AG08396 (cell line): ENCODE results near the gene C19orf67.

ENCODE experiments used
- DNase-seq: peaks from one replicate; pipeline ENCODE4 v3.0.0; 2012; ENCODE audit warnings: low spot score, mixed read lengths

Gene C19orf67

DNA sequence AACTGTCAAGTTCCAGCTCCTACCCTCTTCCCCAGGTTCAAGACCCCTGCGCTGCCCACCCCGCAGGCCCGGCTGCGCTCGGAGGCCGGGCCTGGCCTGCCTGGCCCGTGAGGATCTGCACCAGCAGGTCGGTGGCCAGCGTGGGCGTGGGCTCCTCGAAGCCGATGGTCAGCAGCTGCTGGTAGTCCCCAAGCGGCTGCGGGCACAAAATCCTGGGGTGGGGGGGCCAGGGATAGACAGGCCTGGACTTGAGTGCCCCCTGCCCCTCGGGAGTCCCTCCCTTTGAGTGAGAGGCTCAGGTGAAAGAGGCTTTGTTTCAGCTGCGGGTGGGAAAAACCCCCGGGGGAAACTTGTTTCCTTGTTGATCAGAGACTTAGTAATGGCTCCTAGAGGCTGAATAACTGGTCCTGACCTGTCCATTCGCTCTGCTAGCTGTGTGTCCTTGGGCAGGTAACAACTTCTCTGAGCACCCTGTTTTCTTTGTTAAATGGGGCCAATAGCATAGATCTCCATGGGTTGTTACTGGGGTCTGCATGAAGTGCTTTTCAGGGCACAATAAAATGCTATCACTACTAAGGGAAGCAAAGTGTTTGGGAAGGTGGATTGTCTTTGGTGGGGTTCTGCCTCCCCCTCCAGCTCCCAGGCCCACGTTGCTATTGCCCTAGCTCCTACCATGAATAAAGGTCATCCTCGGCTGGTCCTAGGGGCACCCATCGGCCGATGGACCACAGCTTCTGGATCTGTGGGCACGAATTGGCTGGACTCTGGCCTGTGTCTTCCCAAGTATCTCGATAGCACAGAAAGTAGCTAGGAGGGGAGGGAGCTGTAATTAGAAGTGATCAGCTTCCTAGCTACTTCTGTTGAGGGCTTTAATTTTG is 3.5 kb downstream of the C19orf67 start:
- DNase-seq: peak; percentile 59

DNA sequence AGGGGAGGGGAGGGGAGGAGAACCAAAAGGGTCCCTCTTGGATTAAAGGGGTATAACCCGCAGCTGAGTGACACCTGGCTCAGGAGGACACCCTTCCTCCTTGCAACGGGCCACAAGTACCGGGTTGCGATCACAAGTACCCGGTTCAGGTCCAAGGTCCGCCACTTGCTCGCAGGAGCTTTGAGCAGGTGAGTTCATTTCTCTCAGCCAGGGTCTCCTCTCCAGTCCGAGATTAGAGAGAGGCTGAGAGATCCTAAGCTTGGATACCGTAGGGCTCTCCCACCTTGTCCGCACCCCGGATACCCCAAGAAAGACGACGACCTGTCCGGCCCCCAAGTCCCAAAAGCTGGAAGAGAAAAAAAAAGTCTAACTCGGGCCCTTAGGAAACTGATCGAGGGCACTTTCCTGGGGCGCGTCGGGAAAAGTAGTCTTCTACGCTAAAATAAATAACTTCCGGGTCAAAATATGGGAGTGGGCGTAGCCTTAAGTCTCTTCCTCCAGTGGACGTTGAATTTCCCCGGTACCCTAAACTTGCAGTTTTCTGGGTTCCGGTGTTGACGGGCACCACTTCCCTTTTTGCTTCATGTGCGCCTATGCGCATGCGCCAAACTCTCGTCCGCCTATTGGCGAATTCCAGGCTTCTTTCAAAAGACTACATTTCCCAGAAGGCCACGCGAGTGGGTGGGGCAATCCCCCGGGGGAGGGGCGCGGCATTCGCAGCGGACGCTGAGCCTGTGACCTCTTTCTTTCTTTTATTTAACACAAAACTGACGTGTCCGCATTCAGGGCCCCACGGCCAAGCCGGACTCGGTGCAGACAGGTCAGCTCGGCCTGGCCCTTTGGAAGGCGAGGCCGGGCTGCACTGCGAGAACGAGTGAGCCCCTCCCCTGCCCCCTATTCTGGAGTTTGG is 4.4 kb downstream of the C19orf67 start:
- DNase-seq: peak; percentile 99

DNA sequence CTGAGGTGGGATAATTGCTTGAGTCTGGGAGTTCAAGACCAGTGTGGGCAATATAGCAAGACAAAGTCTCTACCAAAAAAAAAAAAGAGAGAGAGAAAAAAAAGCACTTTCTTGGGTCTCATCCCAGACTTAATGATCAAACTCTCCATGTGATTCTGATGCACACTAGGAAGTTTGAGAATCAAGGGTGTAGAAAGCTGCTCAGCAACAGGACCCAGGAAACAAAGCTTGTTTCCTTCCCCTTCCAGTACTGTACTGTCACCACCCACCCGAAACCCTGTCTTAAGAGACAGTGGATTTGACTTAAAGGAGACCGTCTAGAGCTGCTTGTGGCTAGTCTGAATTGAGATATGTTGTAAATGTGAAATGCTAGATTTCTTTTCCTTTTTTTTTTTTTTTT is 7.2 kb downstream of the C19orf67 start:
- peak; percentile 21 for DNase-seq

DNA sequence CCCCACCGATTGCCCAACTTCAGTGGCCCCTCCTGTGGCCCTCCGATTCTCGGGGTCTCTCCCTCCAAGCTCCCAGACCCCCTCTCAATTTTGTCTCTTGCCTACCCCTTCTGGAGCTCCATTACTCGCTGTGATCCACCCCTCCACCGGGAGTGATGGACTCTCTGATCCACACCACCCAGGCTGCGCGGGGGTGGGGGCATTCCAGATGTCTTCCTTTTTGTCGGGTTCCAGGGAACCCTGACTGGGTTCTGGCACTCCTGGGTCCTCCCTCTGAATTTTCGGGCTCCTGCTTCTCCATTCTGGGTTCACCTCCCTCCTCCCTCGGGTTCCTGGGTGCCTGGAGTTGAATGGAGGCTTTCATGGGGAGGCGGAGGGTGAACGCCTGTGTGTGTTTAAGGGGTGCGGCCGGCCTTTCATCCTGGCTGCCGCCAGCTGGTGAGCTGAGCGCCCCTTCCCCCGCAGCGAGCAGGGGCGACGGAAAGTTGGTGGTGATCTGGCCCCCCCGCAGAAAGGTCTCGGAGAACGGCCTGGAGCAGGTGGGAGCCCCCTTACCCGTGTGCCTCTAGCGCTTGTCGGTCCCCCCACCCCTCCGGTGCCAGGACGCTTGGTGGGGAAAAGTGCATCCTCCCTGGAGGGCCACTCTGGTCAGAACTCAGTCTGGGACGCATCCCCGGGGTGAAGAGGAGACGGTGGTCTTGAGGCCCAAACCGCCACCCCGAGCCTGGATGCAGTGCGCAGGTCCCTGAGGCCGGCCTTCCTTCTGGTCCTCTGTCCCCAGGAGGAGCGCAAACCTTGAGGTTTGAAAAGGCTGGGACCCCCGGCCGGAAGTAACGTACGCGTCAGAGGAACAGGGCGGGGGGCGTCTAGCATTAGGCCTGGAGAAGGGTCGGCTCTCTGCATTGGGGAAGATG is 11.4 kb downstream of the C19orf67 start:
- DNase-seq: peak; percentile 53

DNA sequence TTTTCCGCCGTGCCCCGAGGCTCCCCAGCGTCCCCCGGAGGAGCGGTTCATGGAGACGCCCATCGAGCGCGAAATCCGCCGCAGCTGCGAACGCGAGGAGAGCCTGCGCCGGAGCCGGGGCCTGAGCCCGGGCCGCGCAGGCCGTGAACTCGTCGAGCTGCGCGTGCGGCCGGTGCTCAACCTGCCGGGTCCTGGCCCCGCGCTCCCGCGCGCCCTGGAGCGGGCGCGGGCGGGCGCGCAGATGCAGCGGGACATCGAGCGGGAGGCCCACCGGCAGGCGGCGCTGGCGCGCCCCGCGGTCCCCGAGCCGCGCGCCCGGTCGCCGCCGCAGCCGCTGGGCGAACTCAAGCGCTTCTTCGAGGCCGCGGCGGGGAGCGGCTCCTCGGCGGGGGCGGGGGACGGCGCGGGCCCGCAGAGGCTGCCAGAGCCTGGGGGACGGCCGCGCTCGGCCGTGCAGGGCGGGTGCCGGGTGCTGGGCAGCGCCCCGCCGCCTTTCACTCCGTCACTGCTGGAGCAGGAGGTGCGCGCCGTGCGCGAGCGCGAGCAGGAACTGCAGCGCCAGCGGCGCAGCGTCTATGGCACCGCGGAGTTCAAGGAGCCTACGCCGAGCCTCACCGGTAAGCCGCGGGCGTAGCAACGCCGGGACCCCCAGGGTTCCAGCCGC is 12.2 kb downstream of the C19orf67 start:
- DNase-seq: peak; percentile 90

DNA sequence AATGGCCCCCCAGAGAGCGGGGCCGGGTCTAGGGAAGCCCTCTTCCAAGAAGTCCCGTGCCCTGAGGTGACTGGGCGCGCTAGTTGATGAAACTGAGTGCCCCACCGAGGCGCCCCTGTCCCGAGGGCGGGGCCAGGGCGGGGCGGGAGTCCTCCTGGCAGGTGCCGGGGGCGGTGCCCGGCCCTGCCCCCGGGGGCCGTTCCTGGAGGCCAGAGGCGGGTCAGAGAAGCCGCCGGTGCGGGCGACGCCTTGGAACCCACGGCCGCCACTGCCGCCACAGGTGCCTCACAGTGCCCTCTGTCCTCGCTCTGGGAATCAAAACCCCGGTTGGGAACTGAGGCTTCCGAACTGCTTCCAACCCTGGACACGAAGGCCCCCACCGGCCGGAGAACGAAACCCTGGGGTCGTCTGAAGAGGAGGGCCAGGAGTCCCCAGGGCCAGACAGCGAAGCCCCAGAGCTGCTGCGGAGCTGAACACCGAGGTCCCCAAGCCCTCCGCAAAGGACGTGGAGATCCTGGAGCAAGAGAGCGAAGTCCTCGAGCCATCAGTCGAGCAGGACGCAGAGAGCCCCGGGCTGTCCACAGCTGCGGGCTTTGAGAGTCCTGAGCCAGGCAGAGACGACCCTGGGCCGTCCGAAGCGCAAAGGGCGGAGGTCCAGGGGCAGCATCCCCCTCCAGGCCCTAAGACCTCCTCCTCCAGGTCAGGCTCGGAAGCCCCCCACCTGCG is 12.9 kb downstream of the C19orf67 start, which contains the start of gene MISP3:
Gene MISP3 (plus strand): TSS at position 252 of the 726 bp plus-strand sequence. CDS start 524 bp downstream, outside the sequence.
- peak; percentile 33 for DNase-seq

DNA sequence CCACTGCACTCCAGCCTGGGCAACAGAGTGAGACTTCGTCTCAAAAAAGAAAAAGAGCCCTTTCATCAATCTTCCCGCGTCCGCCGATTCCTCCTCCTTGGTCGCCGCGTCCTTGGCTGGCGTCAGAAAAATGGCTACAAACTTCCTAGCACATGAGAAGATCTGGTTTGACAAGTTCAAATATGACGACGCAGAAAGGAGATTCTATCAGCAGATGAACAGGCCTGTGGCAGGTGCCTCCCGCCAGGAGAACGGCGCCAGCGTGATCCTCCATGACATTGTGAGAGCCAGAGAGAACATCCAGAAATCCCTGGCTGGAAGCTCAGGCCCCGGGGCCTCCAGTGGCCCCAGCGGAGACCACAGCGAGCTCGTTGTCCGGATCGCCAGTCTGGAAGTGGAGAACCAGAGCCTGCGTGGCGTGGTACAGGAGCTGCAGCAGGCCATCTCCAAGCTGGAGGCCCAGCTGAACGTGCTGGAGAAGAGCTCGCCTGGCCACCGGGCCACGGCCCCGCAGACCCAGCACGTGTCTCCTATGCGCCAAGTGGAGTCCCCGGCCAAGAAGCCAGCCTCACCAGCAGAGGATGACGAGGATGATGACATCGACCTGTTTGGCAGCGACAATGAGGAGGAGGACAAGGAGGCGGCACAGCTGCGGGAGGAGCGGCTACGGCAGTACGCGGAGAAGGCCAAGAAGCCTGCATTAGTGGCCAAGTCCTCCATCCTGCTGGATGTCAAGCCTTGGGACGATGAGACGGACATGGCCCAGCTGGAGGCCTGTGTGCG is 15.1 kb downstream of the C19orf67 start:
- no peak for DNase-seq

DNA sequence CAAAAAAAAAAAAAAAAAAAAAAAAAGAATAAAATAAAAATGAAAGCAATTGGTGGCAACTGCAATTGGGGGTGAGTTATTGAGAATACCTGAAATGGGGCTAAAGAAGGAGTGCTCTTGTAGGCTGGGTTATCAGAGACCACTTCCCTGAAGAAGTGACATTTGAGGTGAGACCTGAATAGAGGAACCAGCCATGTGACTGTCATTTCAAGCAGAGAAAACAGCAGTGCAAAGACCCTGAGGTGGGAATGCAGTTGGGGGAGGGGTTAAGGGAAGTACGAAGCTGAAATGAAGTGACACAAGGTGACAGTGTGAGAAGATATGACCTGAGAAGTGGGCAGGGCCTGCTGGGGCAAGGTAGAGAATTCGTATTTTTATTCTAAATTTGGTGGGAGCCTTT is 19.4 kb downstream of the C19orf67 start:
- no peak for DNase-seq

DNA sequence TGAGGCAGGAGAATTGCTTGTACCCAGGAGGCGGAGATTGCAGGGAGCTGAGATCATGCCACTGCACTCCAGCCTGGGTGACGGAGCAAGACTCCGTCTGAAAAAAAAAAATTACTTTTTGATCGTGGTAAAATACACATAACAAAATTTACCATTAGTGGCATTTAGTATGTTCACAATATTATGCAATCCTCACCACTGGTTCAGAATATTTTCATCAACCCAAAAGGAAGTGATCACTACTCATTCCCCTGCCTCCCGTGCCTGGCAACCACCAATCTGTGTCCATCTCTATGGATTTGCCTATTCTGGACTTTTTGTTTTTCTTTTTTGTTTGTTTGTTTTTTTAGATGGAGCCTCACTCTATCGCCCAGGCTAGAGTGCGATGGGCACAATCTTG is 22.5 kb downstream of the C19orf67 start:
- no peak for DNase-seq

DNA sequence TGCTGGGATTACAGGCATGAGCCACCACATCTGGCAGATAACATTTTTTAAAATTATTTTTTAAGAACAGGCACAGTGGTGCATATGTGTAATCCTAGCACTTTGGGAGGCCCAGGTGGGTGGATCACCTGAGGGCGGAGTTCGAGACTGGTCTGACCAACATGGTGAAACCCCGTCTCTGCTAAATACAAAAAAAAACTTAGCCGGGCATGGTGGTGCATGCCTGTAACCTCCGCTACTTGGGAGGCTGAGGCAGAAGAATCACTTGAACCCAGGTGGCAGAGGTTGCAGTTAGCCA is 23.1 kb downstream of the C19orf67 start:
- DNase-seq: no peak

DNA sequence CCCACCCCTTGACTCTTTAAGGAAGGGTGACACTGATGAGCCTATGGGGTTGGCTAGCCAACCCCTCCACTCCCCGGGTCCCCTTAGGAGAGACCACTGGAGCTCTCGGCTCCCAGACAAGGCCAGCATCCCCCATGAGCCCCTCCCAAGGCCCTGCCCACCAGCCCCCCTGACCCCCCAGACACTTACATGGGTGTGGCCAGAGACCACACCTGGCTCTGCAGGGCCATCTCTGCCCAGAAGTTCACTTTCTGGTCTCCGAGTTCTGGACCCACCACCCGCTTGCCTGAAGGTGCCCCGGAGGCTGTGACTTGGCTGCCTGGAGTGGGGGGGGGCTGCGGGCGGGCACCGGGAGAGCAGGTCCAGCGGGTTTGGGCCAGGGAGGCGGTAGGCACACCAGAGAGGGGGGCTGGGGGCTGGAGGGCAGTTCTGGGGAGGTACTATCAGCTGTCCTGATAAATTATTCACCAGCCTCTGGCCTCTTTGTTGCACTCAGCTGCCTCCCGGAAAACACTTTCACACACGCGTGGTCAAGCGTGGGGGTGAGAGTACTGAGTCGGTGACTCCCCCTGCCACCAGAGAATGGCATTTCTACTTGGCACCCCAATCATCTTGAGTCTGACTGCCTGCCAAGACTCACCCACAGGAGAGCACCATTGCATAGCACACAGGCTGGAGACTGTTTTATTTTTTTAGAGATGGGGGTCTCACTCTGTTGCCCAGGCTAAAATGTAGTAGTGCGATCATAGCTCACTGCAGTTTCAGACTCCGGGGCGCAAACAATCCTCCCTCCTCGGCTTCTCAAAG is 23.6 kb downstream of the C19orf67 start, which contains the start of gene PALM3:
Gene PALM3 (minus strand): TSS at position 326 of the 807 bp plus-strand sequence. CDS start 96 bp downstream, at position 230.
- DNase-seq: peak; percentile 10

DNA sequence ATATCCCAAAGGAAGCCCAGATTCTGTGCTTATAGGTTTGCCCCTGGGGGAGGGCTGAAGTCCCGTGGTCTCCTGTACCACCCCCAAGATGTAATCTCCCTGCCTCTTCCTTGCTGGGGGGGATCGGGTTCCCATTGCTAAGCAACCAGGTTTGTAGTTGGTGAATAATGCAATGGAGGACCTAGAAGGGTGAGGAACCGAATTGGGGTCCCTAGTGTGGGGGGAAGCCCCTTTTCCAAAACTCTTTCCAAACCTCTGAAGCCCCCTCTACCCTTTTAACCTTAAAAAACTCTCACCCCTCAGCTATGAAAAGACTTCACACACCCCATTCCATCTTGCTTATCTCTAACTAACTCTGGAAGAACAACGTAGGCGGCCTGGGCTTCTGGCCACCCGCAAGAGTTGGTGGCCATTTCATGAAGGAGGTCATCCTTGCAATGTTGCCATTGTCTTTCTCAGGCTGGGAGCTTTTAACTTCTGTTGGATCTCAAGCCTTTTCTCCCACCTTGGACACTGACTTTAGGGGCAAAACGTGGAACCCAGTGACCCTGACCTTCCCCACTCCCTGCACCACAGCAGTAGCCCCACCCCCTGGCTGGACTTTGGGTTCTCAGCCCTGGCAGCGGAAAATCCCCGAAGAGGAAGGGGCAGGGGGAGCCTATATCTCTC is 24.4 kb downstream of the C19orf67 start:
- DNase-seq: no peak

DNA sequence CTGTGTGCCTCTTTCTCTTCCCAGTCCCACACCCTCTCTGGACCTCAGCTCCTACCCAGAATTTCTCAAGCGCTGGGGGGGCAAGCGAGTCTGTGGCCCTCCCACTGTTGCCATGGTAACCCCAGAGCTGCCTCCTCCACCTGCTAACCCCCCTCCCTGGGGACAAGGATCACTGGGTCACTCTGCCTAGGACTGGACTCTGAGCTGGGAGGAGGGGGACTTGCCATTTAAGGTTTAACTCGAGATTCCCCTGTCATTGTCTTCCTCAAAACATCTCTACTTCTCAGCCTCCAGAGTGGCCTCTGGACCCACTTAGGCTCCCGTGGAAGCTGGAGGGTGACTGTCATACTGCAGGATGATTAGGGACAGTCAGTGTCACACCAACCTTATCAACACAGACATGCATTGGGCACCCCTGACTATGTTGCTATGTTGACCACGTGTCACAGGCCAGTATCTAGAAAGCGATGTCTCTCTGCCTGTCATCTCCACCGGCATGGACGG is 25.9 kb downstream of the C19orf67 start:
- DNase-seq: no peak

DNA sequence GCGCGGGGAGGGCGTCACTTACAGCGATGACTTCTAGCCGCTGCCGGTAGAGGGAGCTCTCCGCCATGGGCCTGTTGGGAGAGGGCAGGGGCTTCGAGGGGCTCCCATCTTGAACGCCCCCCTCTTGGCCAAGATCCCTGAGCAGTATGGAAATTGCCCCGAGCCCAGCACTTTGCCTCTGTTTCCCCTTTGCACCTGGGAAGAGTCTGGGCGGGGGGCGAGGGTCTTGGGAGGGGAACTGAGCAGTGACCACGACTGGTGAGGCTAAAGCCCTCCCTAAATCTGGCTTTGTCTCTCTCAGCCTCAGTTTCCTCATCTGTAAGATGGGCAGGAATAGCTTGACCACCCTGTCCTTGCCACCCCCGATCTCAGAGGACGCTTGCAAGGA is 26.5 kb downstream of the C19orf67 start:
- peak; percentile 50 for DNase-seq

DNA sequence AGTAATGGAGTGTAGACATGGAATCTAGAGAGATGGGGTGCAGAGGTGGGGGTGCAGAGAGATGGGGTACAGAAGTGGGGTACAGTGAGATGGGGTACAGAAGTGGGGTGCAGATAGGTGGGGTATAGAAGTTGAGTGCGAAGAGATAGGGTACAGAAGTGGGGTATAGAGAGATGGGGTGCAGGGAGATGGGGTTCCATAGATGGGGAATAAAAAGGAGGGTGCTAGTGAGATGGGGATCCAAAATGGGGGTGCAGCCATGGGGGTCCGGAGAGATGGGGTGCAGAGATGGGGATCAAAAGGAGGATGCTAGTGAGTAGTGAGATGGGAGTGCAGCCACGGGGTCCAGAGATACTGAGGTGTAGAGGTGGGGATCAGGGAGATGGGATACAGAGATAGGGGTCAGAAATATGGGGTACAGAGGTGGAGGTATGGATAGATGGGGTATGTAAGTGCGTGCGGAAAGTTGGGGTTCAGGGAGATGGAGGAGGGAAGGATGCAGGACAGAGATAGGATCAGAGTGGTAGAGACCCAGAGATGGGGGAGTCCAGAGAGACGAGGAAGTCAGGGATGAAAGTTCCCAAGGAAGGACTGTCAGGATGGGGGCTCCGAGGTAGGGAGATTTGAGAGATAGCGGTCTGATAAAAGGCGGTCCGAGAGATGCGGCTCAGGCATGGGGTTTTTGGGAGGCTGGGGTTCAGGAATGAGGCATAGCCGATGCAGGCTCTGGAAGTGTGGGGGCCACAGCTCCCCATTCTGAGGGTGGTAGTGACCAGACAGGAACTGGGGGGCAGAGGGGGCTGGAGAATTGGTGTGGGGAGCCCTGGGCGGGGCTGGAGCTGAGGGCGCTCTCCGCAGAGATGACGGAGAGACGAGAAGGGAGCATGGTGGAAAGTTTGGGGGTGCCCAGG is 27.1 kb downstream of the C19orf67 start:
- DNase-seq: no peak

DNA sequence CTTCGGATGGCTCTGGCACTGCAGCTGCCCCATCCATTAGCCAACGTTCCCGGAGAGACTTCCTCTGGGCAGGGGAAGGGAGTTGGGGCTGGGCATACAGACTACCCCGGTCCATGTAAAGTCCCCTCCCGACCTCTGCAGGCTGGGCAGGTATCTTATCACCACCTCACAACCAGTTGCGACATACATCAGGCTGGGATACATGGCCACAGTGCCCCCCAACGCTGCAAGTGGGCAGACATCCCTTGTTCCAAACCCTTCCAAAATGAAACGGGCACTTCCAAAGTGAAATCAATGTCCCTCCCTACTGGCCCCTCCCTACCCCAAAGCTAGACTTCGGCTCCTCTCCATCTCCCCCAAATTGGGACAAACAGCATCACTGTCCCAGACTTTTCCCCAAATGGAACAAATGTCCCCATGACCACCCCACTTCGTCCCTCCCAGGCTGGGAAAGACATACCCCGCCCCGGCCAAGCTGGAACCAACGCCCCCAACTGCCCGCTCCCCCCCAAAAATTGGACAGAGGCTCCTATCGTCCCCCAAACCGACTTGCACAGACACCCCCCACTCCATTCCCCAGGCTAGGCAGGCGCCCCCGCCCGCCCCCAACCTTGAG is 28.7 kb downstream of the C19orf67 start:
- DNase-seq: peak; percentile 20
